Chondrocyte (in vitro differentiated cells): Measurements from ENCODE around the gene NOS3. TPM values are rescaled to one million over a fixed set of nuclear protein-coding genes. Genes with fewer than 3 reads are reported as not detected.

Experiments used
- DNase-seq: peaks from one replicate; pipeline ENCODE4 v3.0.0; 2021; ENCODE audit warnings: mixed read lengths, low spot score
- H3K27ac Mint-ChIP-seq: one replicate; pipeline ENCODE4 v1.8.0; 2021; ENCODE audit warnings: mild to moderate bottlenecking, moderate library complexity, mixed read lengths; ENCODE audit not compliant: unreplicated experiment
- H3K27me3 Mint-ChIP-seq: 2 replicates; pipeline ENCODE4 v1.8.0; 2021; ENCODE audit warnings: low read depth, mixed read lengths
- H3K36me3 Mint-ChIP-seq: 2 replicates; pipeline ENCODE4 v1.8.0; 2021; ENCODE audit warnings: low read depth, mixed read lengths
- H3K4me1 Mint-ChIP-seq: 2 replicates; pipeline ENCODE4 v1.8.0; 2021; ENCODE audit warnings: low read depth, mild to moderate bottlenecking, mixed read lengths
- H3K4me3 Mint-ChIP-seq: one replicate; pipeline ENCODE4 v1.8.0; 2021; ENCODE audit warnings: mild to moderate bottlenecking, moderate library complexity, mixed read lengths; ENCODE audit not compliant: unreplicated experiment
- H3K9me3 Mint-ChIP-seq: 2 replicates; pipeline ENCODE4 v1.8.0; 2021; ENCODE audit warnings: low read depth, mixed read lengths
- CTCF ChIP-seq: fragments of 200-600 bp; sonication (generic); IDR thresholded peaks from 2 replicates; pipeline ENCODE4 v1.5.0; 2021; ENCODE audit warnings: antibody characterized with exemption, mild to moderate bottlenecking, moderate library complexity
- total RNA-seq: library from RNA; stranded (reverse); gene quantifications from 3 replicates; pipeline ENCODE4 v1.2.1, GENCODE V29; 2021

NOS3 gene
- total RNA-seq, 1 donor from 2014 or later: not detected

DNA sequence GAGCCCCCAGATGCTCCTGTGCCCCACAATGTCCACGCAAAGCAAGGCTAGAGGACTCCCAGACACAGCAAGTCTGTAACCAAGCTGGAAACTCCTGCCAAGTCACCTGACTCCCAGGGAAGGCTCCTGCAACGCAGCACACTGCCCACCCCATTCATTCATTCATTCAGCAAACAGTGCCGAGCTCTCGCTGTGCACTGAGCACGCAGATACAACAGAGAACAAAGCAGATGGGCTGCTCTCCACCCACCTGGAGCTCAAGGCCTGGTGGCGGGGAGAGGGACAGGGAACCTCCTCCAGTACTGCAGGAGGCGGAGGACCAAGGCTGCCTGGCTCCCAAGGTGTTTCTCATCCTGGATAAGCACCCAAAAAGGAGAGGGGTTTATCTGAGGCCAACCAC, 21.3 kb upstream of the NOS3 start:
- Mint-ChIP-seq H3K27ac (no peak overlapping the region), H3K27me3 (peaks cover 49% of the 10 kb centered on the region), H3K9me3 (no peaks in the 10 kb centered on the region), H3K36me3 (no peaks in the 10 kb centered on the region), H3K4me1 (peaks cover 8% of the 10 kb centered on the region), H3K4me3 (no peak overlapping the region)
- DNase-seq: no peak
- no peak for TF ChIP-seq CTCF

- TF ChIP-seq CTCF: no peak
Measured at GRCh38 chr7:150970424-150970823, 20.4 kb upstream of the NOS3 start.

DNA sequence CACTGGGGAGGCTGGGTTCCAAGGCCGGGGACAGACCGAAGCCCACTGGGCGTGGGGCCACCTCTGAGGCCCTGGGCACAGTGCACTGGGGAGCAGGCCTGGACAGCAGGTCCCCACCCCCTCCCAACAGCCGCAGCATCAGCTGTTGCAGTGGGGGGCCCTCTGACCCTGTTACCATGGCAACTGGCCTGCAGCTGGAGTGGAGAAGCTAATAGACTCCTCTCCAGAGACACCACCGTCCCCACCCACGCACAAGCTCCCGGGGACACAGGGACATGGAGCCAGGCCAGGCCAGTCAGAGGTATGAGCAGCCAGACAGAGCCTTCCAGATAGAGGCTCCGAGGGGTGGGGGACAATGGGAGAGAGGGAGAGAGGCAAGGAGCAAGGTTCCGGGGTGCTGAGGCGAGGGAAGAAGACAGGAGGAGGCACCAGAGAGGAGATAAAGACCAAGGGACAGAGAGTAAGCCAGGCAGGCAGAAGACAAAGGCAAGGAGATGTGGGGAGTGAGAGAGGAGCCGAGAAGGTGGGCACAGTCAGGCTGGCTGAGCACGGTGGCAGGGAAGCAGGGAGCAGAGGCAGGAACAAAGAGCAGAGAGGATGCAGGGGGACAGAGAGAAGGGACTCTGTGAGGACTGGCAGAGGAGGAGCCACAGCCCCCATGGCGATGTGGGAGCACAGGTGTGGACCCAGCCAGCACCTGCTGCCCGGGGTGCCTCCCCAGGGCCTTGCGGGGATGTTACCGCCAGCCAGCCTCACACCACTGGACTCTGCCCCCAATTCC, 19.4 kb upstream of the NOS3 start:
- H3K36me3 Mint-ChIP-seq: no peaks in the 10 kb centered on the region
- H3K4me3 Mint-ChIP-seq: no peak overlapping the region
- no peak overlapping the region for H3K27ac Mint-ChIP-seq
- H3K27me3 Mint-ChIP-seq: peaks cover 41% of the 10 kb centered on the region
- no peak for DNase-seq
- no peaks in the 10 kb centered on the region for H3K9me3 Mint-ChIP-seq
- no peak for TF ChIP-seq CTCF
- H3K4me1 Mint-ChIP-seq: peaks cover 3% of the 10 kb centered on the region

More at GRCh38 chr7:150970424-150970823, 20.4 kb upstream of the NOS3 start:
- no peak overlapping the region for H3K4me3 Mint-ChIP-seq
- DNase-seq: no peak
- H3K36me3 Mint-ChIP-seq: no peaks in the 10 kb centered on the region
- no peaks in the 10 kb centered on the region for H3K9me3 Mint-ChIP-seq
- no peak overlapping the region for H3K27ac Mint-ChIP-seq
- H3K4me1 Mint-ChIP-seq: peaks cover 3% of the 10 kb centered on the region
- H3K27me3 Mint-ChIP-seq: peaks cover 45% of the 10 kb centered on the region

DNA sequence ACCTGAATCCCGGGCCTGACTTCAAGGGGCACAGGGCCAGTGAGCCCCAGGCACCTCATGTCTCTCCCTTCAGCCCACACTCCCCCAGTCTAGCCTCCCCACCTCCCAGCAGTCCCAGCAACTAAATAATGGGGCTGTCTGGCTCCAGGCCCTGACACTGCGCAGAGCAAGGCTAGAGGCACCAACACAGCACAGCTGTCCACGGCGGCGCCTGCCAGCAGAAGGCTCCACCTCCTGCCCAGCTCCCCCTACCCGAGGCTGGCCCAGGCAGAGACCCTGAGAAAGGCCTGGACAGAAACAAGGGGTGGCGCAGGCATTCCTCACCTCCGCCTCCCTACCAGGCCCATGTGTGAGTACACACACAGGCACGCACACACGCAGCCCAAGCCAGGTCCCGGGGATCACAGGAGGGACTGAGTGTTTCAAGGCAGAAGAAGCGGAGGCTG, 18.8 kb upstream of the NOS3 start:
- H3K27me3 Mint-ChIP-seq: peaks cover 41% of the 10 kb centered on the region
- no peak overlapping the region for H3K4me3 Mint-ChIP-seq

GRCh38 chr7:150972741-150973140, 18.1 kb upstream of the NOS3 start:
- DNase-seq: no peak
- Mint-ChIP-seq H3K27me3 (peaks cover 39% of the 10 kb centered on the region), H3K4me1 (peaks cover 8% of the 10 kb centered on the region), H3K36me3 (peaks cover 1% of the 10 kb centered on the region), H3K4me3 (no peak overlapping the region), H3K27ac (no peak overlapping the region), H3K9me3 (no peaks in the 10 kb centered on the region)
- TF ChIP-seq CTCF: no peak

More for the DNA sequence above, 18.8 kb upstream of the NOS3 start:
- no peak for TF ChIP-seq CTCF
- no peak for DNase-seq
- peaks cover 4% of the 10 kb centered on the region for H3K4me1 Mint-ChIP-seq
- H3K9me3 Mint-ChIP-seq: no peaks in the 10 kb centered on the region
- H3K36me3 Mint-ChIP-seq: peaks cover 1% of the 10 kb centered on the region
- no peak overlapping the region for H3K27ac Mint-ChIP-seq
